Lower leg skin (tissue), 4 donors: ENCODE measurements around the gene GRAMD1A. TPM values are rescaled to one million over a fixed set of nuclear protein-coding genes. Genes with fewer than 3 reads are reported as not detected.
"Not testable (repeated sequence)": the region's sequence is repeated elsewhere in the genome, so short reads cannot be mapped to it uniquely, and the experiment has no call there.

Experiments
- DNase-seq, 2 donors: peaks; one replicate each; pipeline ENCODE4 v3.0.0-alpha.2; 2019; ENCODE audit warnings: low spot score in 2 of 2
- H3K4me3 ChIP-seq: fragments of 200-600 bp; sonication (generic); 2 replicates; pipeline ENCODE4 v1.5.1; 2017; ENCODE audit warnings: mild to moderate bottlenecking, low read depth; ENCODE audit not compliant: poor library complexity, severe bottlenecking
- CTCF ChIP-seq, 3 donors: fragments of 450-650 bp; IDR thresholded peaks; one replicate each; pipeline ENCODE4 v1.5.1; 2016; ENCODE audit warnings: antibody characterized with exemption in 3 of 3, mild to moderate bottlenecking in 3 of 3, moderate library complexity in 2 of 3
- POLR2A ChIP-seq, 2 donors: fragments of 450-650 bp; IDR thresholded peaks; one replicate each; pipeline ENCODE4 v1.6.1; 2016 to 2017; ENCODE audit warnings: antibody characterized with exemption in 2 of 2, mild to moderate bottlenecking in 1 of 2, moderate library complexity in 1 of 2
- WGBS, 2 donors: methylation state at CpG; one replicate each; pipeline ENCODE4 v1.1.5; 2018; 5-methylcytosine and 5-hydroxymethylcytosine counted together
- intact Hi-C: fragments of 100-400 bp; cut with DNase I; formaldehyde crosslinking; loops from one replicate; pipeline ENCODE4 v1.15.0; 2023; ENCODE audit warnings: low total_unique reads
- total RNA-seq, 4 donors: library from RNA; depleted of rRNA; stranded (reverse); fragments of >200 nt; gene quantifications; one replicate each; pipeline ENCODE4 v1.1.0, GENCODE V29; 2016

The GRAMD1A gene
- total RNA-seq, 4 donors from 2014 or later = 12.6 to 49.2 (median 20.3) TPM

GRCh38 chr19:34991542-34992333 lies 8.4 kb upstream of the GRAMD1A start:
- no peak for DNase-seq
- TF ChIP-seq CTCF (IDR thresholded peaks at IDR 0.05) (no peak), POLR2A (IDR thresholded peaks at IDR 0.05) (no peak)
- H3K4me3 ChIP-seq = no peak overlapping the region
- WGBS, 2 donors = 86 to 95% methylated on average over 8 of the region's 8 CpGs
- intact Hi-C loops = no loop called here

- intact Hi-C loops, H3K4me3 ChIP-seq, DNase-seq: not testable (repeated sequence)
- WGBS, 2 donors = 93 to 95% methylated on average over 7 of the region's 7 CpGs
Measured at GRCh38 chr19:34992582-34992981, 7.5 kb upstream of the GRAMD1A start.

- intact Hi-C loops = no loop called here
- WGBS, 2 donors = 65 to 89% methylated on average over 9 of the region's 9 CpGs
- TF ChIP-seq POLR2A (IDR thresholded peaks at IDR 0.05) = no peak
- no peak for TF ChIP-seq CTCF (IDR thresholded peaks at IDR 0.05)
- no peak overlapping the region for H3K4me3 ChIP-seq
- no peak for DNase-seq
Measured at GRCh38 chr19:34994286-34994642, 5.9 kb upstream of the GRAMD1A start.

- WGBS, 2 donors = 76 to 85% methylated on average over 17 of the region's 17 CpGs
- no peak for TF ChIP-seq POLR2A (IDR thresholded peaks at IDR 0.05)
- H3K4me3 ChIP-seq = no peak overlapping the region
- intact Hi-C loops = no loop called here
- DNase-seq = no peak
Measured at GRCh38 chr19:34994643-34995541, 5.2 kb upstream of the GRAMD1A start.

- intact Hi-C loops = no loop called here
- WGBS, 2 donors = 94 to 95% methylated on average over 8 of the region's 8 CpGs
- no peak for DNase-seq
- no peak overlapping the region for H3K4me3 ChIP-seq
- TF ChIP-seq POLR2A (IDR thresholded peaks at IDR 0.05) (no peak), CTCF (IDR thresholded peaks at IDR 0.05) (no peak)
Measured at GRCh38 chr19:34995551-34995950, 4.6 kb upstream of the GRAMD1A start.

- no peak overlapping the region for H3K4me3 ChIP-seq
- intact Hi-C loops = no loop called here
- no peak for DNase-seq
- WGBS, 2 donors = 65 to 82% methylated on average over 8 of the region's 8 CpGs
- no peak for TF ChIP-seq POLR2A (IDR thresholded peaks at IDR 0.05)
- no peak for TF ChIP-seq CTCF (IDR thresholded peaks at IDR 0.05)
Measured at GRCh38 chr19:34997071-34997617, 3.0 kb upstream of the GRAMD1A start.

GRCh38 chr19:34998224-34998623 lies 1.9 kb upstream of the GRAMD1A start:
- intact Hi-C loops, H3K4me3 ChIP-seq, DNase-seq: not testable (repeated sequence)
- 93 to 94% methylated on average over 7 of the region's 7 CpGs for WGBS, 2 donors
